OCI-LY1 (cell line): ENCODE results near the gene SIK2.
"Not testable (repeated sequence)": the region's sequence is repeated elsewhere in the genome, so short reads cannot be mapped to it uniquely, and the experiment has no call there.

Source experiments
- H2AFZ ChIP-seq: fragments of 200-600 bp; sonication (generic), shearing (Covaris generic); 2 replicates; pipeline ENCODE4 v1.6.0; 2014; ENCODE audit warnings: antibody characterized with exemption, mild to moderate bottlenecking, low read length
- H3F3A ChIP-seq: fragments of 200-600 bp; sonication (generic), shearing (Covaris generic); 2 replicates; pipeline ENCODE4 v1.6.0; 2014; ENCODE audit warnings: mild to moderate bottlenecking, antibody characterized with exemption, low read length, moderate library complexity; ENCODE audit not compliant: insufficient read depth
- H3K27ac ChIP-seq: fragments of 200-600 bp; sonication (generic); 2 replicates; pipeline ENCODE4 v1.5.1; 2014; ENCODE audit warnings: low read length, mixed run types, mild to moderate bottlenecking, low read depth; ENCODE audit not compliant: poor library complexity, severe bottlenecking
- H3K27me3 ChIP-seq: fragments of 200-600 bp; sonication (generic); 2 replicates; pipeline ENCODE4 v1.6.0; 2014; ENCODE audit warnings: antibody characterized with exemption, mild to moderate bottlenecking, low read length, moderate library complexity; ENCODE audit not compliant: insufficient read depth
- H3K36me3 ChIP-seq: fragments of 200-600 bp; sonication (generic); 2 replicates; pipeline ENCODE4 v1.6.1; 2014; ENCODE audit warnings: mild to moderate bottlenecking, antibody characterized with exemption, low read length, moderate library complexity, mixed read lengths; ENCODE audit not compliant: insufficient read depth
- H3K4me1 ChIP-seq: fragments of 200-600 bp; sonication (generic); 2 replicates; pipeline ENCODE4 v1.5.1; 2014; ENCODE audit warnings: mild to moderate bottlenecking, low read length, moderate library complexity; ENCODE audit not compliant: insufficient read depth, severe bottlenecking
- H3K4me2 ChIP-seq: fragments of 200-600 bp; sonication (generic), shearing (Covaris generic); 2 replicates; pipeline ENCODE4 v1.6.1; 2014; ENCODE audit warnings: low read length
- H3K4me3 ChIP-seq: fragments of 200-600 bp; sonication (generic); 2 replicates; pipeline ENCODE4 v1.5.1; 2014; ENCODE audit warnings: low read length, low read depth, mild to moderate bottlenecking, mixed read lengths; ENCODE audit not compliant: poor library complexity, severe bottlenecking
- H3K79me2 ChIP-seq: fragments of 200-600 bp; shearing (Covaris generic); 2 replicates; pipeline ENCODE4 v1.6.1; 2016; ENCODE audit warnings: mixed run types, low read length, mixed read lengths; ENCODE audit not compliant: insufficient read depth
- H3K9ac ChIP-seq: fragments of 200-600 bp; sonication (generic), shearing (Covaris generic); 2 replicates; pipeline ENCODE4 v1.6.1; 2014; ENCODE audit warnings: mild to moderate bottlenecking, low read length, mixed read lengths
- H3K9me2 ChIP-seq: fragments of 200-600 bp; sonication (generic), shearing (Covaris generic); 2 replicates; pipeline ENCODE4 v1.6.1; 2014; ENCODE audit warnings: low read depth, mild to moderate bottlenecking, low read length, mixed read lengths
- H3K9me3 ChIP-seq: fragments of 200-600 bp; shearing (Covaris generic); 2 replicates; pipeline ENCODE4 v1.6.1; 2014; ENCODE audit warnings: low read length, mixed read lengths
- H4K20me1 ChIP-seq: fragments of 200-600 bp; sonication (generic), shearing (Covaris generic); 2 replicates; pipeline ENCODE4 v1.6.0; 2016; ENCODE audit warnings: mild to moderate bottlenecking, low read length; ENCODE audit not compliant: insufficient read depth
- EZH2 ChIP-seq: fragments of 200-600 bp; sonication (generic), shearing (Covaris generic); IDR thresholded peaks from 2 replicates; pipeline ENCODE4 v1.8.0; 2017; ENCODE audit warnings: borderline replicate concordance, mixed run types, mild to moderate bottlenecking, antibody characterized with exemption, low read length, moderate library complexity, mixed read lengths
- TF ChIP-seq, protein P1 (sequence below): fragments of 200-600 bp; sonication (generic), shearing (Covaris generic); IDR thresholded peaks from 2 replicates; pipeline ENCODE4 v1.5.1; 2017; ENCODE audit warnings: mild to moderate bottlenecking, antibody characterized with exemption, low read length, moderate library complexity, mixed read lengths

Gene SIK2

GRCh38 chr11:111770581-111771134 is 168.4 kb downstream of the SIK2 start:
- no peaks in the 10 kb centered on the region for H3K27me3 ChIP-seq
- no peak overlapping the region for H3K27ac ChIP-seq
- H3K9me3 ChIP-seq = no peaks in the 10 kb centered on the region
- H3K9ac ChIP-seq = no peak overlapping the region
- no peaks in the 10 kb centered on the region for H4K20me1 ChIP-seq
- no peaks in the 10 kb centered on the region for H3K36me3 ChIP-seq
- no peaks in the 10 kb centered on the region for H3F3A ChIP-seq
- H3K9me2 ChIP-seq = no peaks in the 10 kb centered on the region
- H3K4me2 ChIP-seq = no peak overlapping the region
- H3K79me2 ChIP-seq = peaks cover under 1% of the 10 kb centered on the region; the same call in 1 of the 2 replicates
- no peak overlapping the region for H2AFZ ChIP-seq
- TF ChIP-seq, protein P1, sequence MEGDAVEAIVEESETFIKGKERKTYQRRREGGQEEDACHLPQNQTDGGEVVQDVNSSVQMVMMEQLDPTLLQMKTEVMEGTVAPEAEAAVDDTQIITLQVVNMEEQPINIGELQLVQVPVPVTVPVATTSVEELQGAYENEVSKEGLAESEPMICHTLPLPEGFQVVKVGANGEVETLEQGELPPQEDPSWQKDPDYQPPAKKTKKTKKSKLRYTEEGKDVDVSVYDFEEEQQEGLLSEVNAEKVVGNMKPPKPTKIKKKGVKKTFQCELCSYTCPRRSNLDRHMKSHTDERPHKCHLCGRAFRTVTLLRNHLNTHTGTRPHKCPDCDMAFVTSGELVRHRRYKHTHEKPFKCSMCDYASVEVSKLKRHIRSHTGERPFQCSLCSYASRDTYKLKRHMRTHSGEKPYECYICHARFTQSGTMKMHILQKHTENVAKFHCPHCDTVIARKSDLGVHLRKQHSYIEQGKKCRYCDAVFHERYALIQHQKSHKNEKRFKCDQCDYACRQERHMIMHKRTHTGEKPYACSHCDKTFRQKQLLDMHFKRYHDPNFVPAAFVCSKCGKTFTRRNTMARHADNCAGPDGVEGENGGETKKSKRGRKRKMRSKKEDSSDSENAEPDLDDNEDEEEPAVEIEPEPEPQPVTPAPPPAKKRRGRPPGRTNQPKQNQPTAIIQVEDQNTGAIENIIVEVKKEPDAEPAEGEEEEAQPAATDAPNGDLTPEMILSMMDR = no peak
- TF ChIP-seq EZH2 = no peak
- peaks cover 10% of the 10 kb centered on the region for H3K4me1 ChIP-seq
- H3K4me3 ChIP-seq = no peak overlapping the region

DNA sequence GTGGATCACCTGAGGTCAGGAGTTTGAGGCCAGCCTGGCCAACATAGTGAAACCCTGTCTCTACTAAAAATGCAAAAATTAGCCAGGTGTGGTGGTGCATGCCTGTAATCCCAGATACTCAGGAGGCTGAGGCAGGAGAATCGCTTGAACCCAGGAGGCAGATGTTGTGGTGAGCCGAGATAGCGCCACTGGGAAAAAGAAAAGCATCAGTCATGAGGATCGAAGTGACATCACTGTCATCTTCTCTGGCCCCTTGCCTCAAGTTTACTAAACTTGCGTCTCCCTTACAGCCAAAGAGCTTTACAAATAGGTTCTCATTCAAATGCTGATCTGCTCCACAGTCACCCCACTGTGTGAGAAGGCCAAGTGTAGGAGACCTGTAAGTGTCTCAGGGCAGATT is 169.0 kb downstream of the SIK2 start:
- H3K36me3 ChIP-seq, H3K9ac ChIP-seq, H3K4me3 ChIP-seq, H3K79me2 ChIP-seq, H3K4me2 ChIP-seq, H3K27me3 ChIP-seq, H2AFZ ChIP-seq, H3K9me2 ChIP-seq, H3K27ac ChIP-seq, H3K9me3 ChIP-seq, H4K20me1 ChIP-seq, H3F3A ChIP-seq: not testable (repeated sequence)
- H3K4me1 ChIP-seq = peaks cover 12% of the 10 kb centered on the region

- no peak overlapping the region for H3K4me2 ChIP-seq
- H3K79me2 ChIP-seq = no peaks in the 10 kb centered on the region
- H3K4me3 ChIP-seq = no peak overlapping the region
- H4K20me1 ChIP-seq = no peaks in the 10 kb centered on the region
- no peak for TF ChIP-seq EZH2
- TF ChIP-seq, protein P1 = no peak
- no peaks in the 10 kb centered on the region for H3K9me3 ChIP-seq
- H3K9me2 ChIP-seq = no peaks in the 10 kb centered on the region
- H3K36me3 ChIP-seq = no peaks in the 10 kb centered on the region
- H2AFZ ChIP-seq = no peak overlapping the region
- H3K4me1 ChIP-seq = peaks cover 15% of the 10 kb centered on the region
- H3F3A ChIP-seq = no peaks in the 10 kb centered on the region
- H3K27ac ChIP-seq = no peak overlapping the region
- H3K9ac ChIP-seq = no peak overlapping the region
- H3K27me3 ChIP-seq = no peaks in the 10 kb centered on the region
These were observed 170.3 kb downstream of the SIK2 start for GRCh38 chr11:111772535-111772934.

- H3K36me3 ChIP-seq = no peaks in the 10 kb centered on the region
- H2AFZ ChIP-seq = no peak overlapping the region
- no peaks in the 10 kb centered on the region for H3K9me3 ChIP-seq
- no peak overlapping the region for H3K27ac ChIP-seq
- no peak overlapping the region for H3K4me2 ChIP-seq
- no peak overlapping the region for H3K4me3 ChIP-seq
- H3K79me2 ChIP-seq = no peaks in the 10 kb centered on the region
- no peaks in the 10 kb centered on the region for H3K9me2 ChIP-seq
- H3K27me3 ChIP-seq = no peaks in the 10 kb centered on the region
- no peaks in the 10 kb centered on the region for H4K20me1 ChIP-seq
- no peak overlapping the region for H3K9ac ChIP-seq
- H3K4me1 ChIP-seq = peaks cover 20% of the 10 kb centered on the region
- H3F3A ChIP-seq = no peaks in the 10 kb centered on the region
- no peak for TF ChIP-seq EZH2
- TF ChIP-seq, protein P1 = no peak
These were observed 172.9 kb downstream of the SIK2 start for GRCh38 chr11:111774955-111775710.
